Thoracic aorta (tissue), 2 donors: ENCODE measurements around the gene AGXT2. TPM values are rescaled to one million over a fixed set of nuclear protein-coding genes. Genes with fewer than 3 reads are reported as not detected.

Experiments used
- ATAC-seq: fragments of 150-250 bp; one replicate; pipeline ENCODE4 v1.8.0; 2017; ENCODE audit warnings: low read depth; ENCODE audit not compliant: insufficient number of reproducible peaks, low FRiP score
- DNase-seq: peaks from one replicate; pipeline ENCODE4 v3.0.0-alpha.2; 2020; ENCODE audit warnings: low spot score
- H3K27ac ChIP-seq, 2 donors: fragments of 200-600 bp; sonication (generic); 1 replicate in 1 of 2; 2 replicates in 1 of 2; pipeline ENCODE4 v1.5.1; 2016; ENCODE audit warnings: mild to moderate bottlenecking in 2 of 2, moderate library complexity in 2 of 2
- H3K27me3 ChIP-seq: fragments of 200-600 bp; sonication (generic); replicated peaks from 2 replicates; pipeline ENCODE4 v1.6.0; 2016; ENCODE audit warnings: mild to moderate bottlenecking; ENCODE audit not compliant: insufficient read depth
- H3K36me3 ChIP-seq: fragments of 200-600 bp; sonication (generic); one replicate; pipeline ENCODE4 v1.5.1; 2016
- H3K4me1 ChIP-seq, 2 donors: fragments of 200-600 bp; sonication (generic); 1 replicate in 1 of 2; 2 replicates in 1 of 2; pipeline versions ENCODE4 v1.5.1 to v1.6.0; 2016; ENCODE audit warnings: low read depth in 2 of 2, mild to moderate bottlenecking in 1 of 2; ENCODE audit not compliant: control insufficient read depth in 1 of 2
- H3K4me3 ChIP-seq: fragments of 200-600 bp; sonication (generic); 2 replicates; pipeline ENCODE4 v1.5.1; 2016; ENCODE audit warnings: mild to moderate bottlenecking
- H3K9me3 ChIP-seq: fragments of 200-600 bp; sonication (generic); 2 replicates; pipeline ENCODE4 v1.5.1; 2016
- CTCF ChIP-seq: fragments of 200-600 bp; sonication (generic); IDR thresholded peaks from one replicate; pipeline ENCODE4 v1.5.1; 2019; ENCODE audit warnings: antibody characterized with exemption
- total RNA-seq, 2 donors: library from RNA; depleted of rRNA; stranded (reverse); fragments of >200 nt; gene quantifications; one replicate each; pipeline versions ENCODE4 v1.1.0 to v1.2.3, GENCODE V29; 2016

AGXT2 gene
- total RNA-seq, 2 donors from 2014 or later: not detected

- no peak for DNase-seq
- Histone ChIP-seq H3K9me3 (no peaks in the 10 kb centered on the region), H3K27me3 (no peaks in the 10 kb centered on the region), H3K4me1 (no peaks in the 10 kb centered on the region), H3K4me3 (no peak overlapping the region), H3K36me3 (no peaks in the 10 kb centered on the region), H3K27ac (no peak overlapping the region)
- ATAC-seq: no peak
- no peak for TF ChIP-seq CTCF
These were observed 53.8 kb downstream of the AGXT2 start for GRCh38 chr5:34993951-34994350.

GRCh38 chr5:34991486-34992238 lies 56.1 kb downstream of the AGXT2 start:
- ATAC-seq: no peak
- H3K36me3 ChIP-seq: no peaks in the 10 kb centered on the region
- no peak overlapping the region for H3K4me3 ChIP-seq
- H3K9me3 ChIP-seq: no peaks in the 10 kb centered on the region
- no peak overlapping the region for H3K27ac ChIP-seq
- TF ChIP-seq CTCF: no peak
- no peaks in the 10 kb centered on the region for H3K4me1 ChIP-seq
- no peaks in the 10 kb centered on the region for H3K27me3 ChIP-seq
- DNase-seq: no peak

- Histone ChIP-seq H3K9me3 (peaks cover 11% of the 10 kb centered on the region), H3K27ac (no peak overlapping the region), H3K4me1 (no peaks in the 10 kb centered on the region), H3K36me3 (no peaks in the 10 kb centered on the region), H3K4me3 (no peak overlapping the region), H3K27me3 (no peaks in the 10 kb centered on the region)
- DNase-seq (no peak), ATAC-seq (no peak)
- TF ChIP-seq CTCF: no peak
These were observed 60.8 kb downstream of the AGXT2 start for GRCh38 chr5:34986965-34987364.

- Histone ChIP-seq H3K27ac (no peak overlapping the region), H3K27me3 (no peaks in the 10 kb centered on the region), H3K4me3 (no peak overlapping the region), H3K4me1 (no peaks in the 10 kb centered on the region), H3K36me3 (no peaks in the 10 kb centered on the region), H3K9me3 (peaks cover 11% of the 10 kb centered on the region)
- no peak for DNase-seq
- ATAC-seq: no peak
- TF ChIP-seq CTCF: no peak
These were observed 64.9 kb downstream of the AGXT2 start for GRCh38 chr5:34982823-34983222.

GRCh38 chr5:34978681-34979080 lies 69.1 kb downstream of the AGXT2 start:
- Histone ChIP-seq H3K27me3 (no peaks in the 10 kb centered on the region), H3K27ac (no peak overlapping the region), H3K4me3 (no peak overlapping the region), H3K36me3 (no peaks in the 10 kb centered on the region), H3K4me1 (no peaks in the 10 kb centered on the region), H3K9me3 (no peaks in the 10 kb centered on the region)
- TF ChIP-seq CTCF: no peak
- ATAC-seq (no peak), DNase-seq (no peak)
